Fibroblast of lung (primary cell): ENCODE data around the gene PANX3. TPM values are rescaled to one million over a fixed set of nuclear protein-coding genes. Genes with fewer than 3 reads are reported as not detected.

Experiments used
- DNase-seq, 2 donors: peaks; one replicate each; pipeline versions ENCODE4 v3.0.0 to v3.0.0-alpha.2; 2010; ENCODE audit warnings: low read depth in 2 of 2
- H2AFZ ChIP-seq: 2 replicates; pipeline ENCODE4 v1.5.1; 2012; ENCODE audit warnings: low read length, control low read depth, inconsistent platforms
- H3K27ac ChIP-seq: 2 replicates; pipeline ENCODE4 v1.5.1; 2011; ENCODE audit warnings: low read length, control low read depth; ENCODE audit not compliant: insufficient read depth
- H3K27me3 ChIP-seq: 2 replicates; pipeline ENCODE4 v1.5.1; 2011; ENCODE audit warnings: mild to moderate bottlenecking, low read length; ENCODE audit not compliant: control insufficient read depth, insufficient read depth
- H3K36me3 ChIP-seq: 2 replicates; pipeline ENCODE4 v1.5.1; 2011; ENCODE audit warnings: low read length; ENCODE audit not compliant: control insufficient read depth, insufficient read depth
- H3K4me1 ChIP-seq: 2 replicates; pipeline ENCODE4 v1.5.1; 2011; ENCODE audit warnings: low read length; ENCODE audit not compliant: control insufficient read depth, insufficient read depth; ENCODE audit errors: extremely low read depth
- H3K4me2 ChIP-seq: 2 replicates; pipeline ENCODE4 v1.5.1; 2011; ENCODE audit warnings: low read length, control low read depth; ENCODE audit not compliant: insufficient read depth; ENCODE audit errors: extremely low read depth
- H3K4me3 ChIP-seq, 4 experiments: fragments of 200-600 bp in 1 of 4; sonication (generic) in 1 of 4; replicated peaks in 1 of 4; 2 replicates each; pipeline ENCODE4 v1.5.1; 2011 to 2016; ENCODE audit warnings: low read length in 4 of 4, low read depth in 3 of 4, mild to moderate bottlenecking in 3 of 4, control low read depth in 2 of 4, inconsistent platforms in 1 of 4, mixed read lengths in 1 of 4; ENCODE audit not compliant: insufficient read depth in 1 of 4; ENCODE audit errors: control extremely low read depth in 1 of 4
- H3K79me2 ChIP-seq: 2 replicates; pipeline ENCODE4 v1.5.1; 2012; ENCODE audit warnings: mild to moderate bottlenecking, low read length, inconsistent platforms; ENCODE audit not compliant: control insufficient read depth, insufficient read depth
- H3K9ac ChIP-seq: 2 replicates; pipeline ENCODE4 v1.5.1; 2011; ENCODE audit warnings: mild to moderate bottlenecking, low read length, control low read depth; ENCODE audit not compliant: insufficient read depth
- H3K9me3 ChIP-seq: 2 replicates; pipeline ENCODE4 v1.5.1; 2012; ENCODE audit warnings: low read depth, low read length; ENCODE audit not compliant: control insufficient read depth, insufficient read depth
- H4K20me1 ChIP-seq: 2 replicates; pipeline ENCODE4 v1.5.1; 2011; ENCODE audit warnings: low read length; ENCODE audit not compliant: control insufficient read depth, insufficient read depth; ENCODE audit errors: extremely low read depth
- CTCF ChIP-seq, 2 donors: IDR thresholded peaks in 1 of 2; conservative IDR thresholded peaks in 1 of 2; 1 replicate in 1 of 2; 2 replicates in 1 of 2; pipeline ENCODE4 v1.5.1; 2011 to 2012; ENCODE audit warnings: low read length in 2 of 2, control low read depth in 1 of 2, inconsistent platforms in 1 of 2, low read depth in 1 of 2, mild to moderate bottlenecking in 1 of 2
- EZH2 ChIP-seq: IDR thresholded peaks from 2 replicates; pipeline ENCODE4 v1.5.1; 2012; ENCODE audit warnings: low read length, control low read depth, mild to moderate bottlenecking; ENCODE audit errors: missing control alignments
- polyA plus RNA-seq, 2 donors: library from polyadenylated mRNA; depleted of rRNA in 1 of 2; stranded (reverse) in 1 of 2; unstranded in 1 of 2; fragments of >200 nt; gene quantifications; 2 replicates each; pipeline ENCODE4 v1.2.1, GENCODE V29; 2011 to 2012; ENCODE audit warnings: missing spikeins in 1 of 2
- total RNA-seq: library from RNA; depleted of rRNA; stranded (reverse); fragments of >200 nt; gene quantifications from 2 replicates; pipeline ENCODE4 v1.2.1, GENCODE V29; 2014

Gene PANX3
- total and polyA plus RNA-seq, 2 donors (not counting 1 experiment from before 2014, with no cell fraction given) = not detected

GRCh38 chr11:124623861-124624525 is 12.8 kb downstream of the PANX3 start:
- Histone ChIP-seq H3K36me3 (peaks cover 7% of the 10 kb centered on the region), H3K4me2 (peak overlapping the region; percentile 98), H3K4me3 (peak overlapping the region; percentile 84 to 98 (median 91)), H4K20me1 (no peaks in the 10 kb centered on the region), H3K4me1 (no peaks in the 10 kb centered on the region), H3K79me2 (peaks cover 28% of the 10 kb centered on the region), H3K27ac (peak overlapping the region; percentile 96), H3K9me3 (no peaks in the 10 kb centered on the region), H3K27me3 (peaks cover 2% of the 10 kb centered on the region), H3K9ac (no peak overlapping the region), H2AFZ (no peak overlapping the region)
- peak; percentile 17 to 42 for DNase-seq
- TF ChIP-seq EZH2 (no peak), CTCF (conservative IDR thresholded peaks at IDR 0.05 in 1 of 2, IDR thresholded peaks at IDR 0.05 in 1 of 2; ENCODE audit: low read depth in 1 of 2, low read length in 2 of 2) (no peak)

GRCh38 chr11:124625504-124626168 is 14.4 kb downstream of the PANX3 start:
- Histone ChIP-seq H3K27ac (no peak overlapping the region), H3K9me3 (no peaks in the 10 kb centered on the region), H3K4me1 (no peaks in the 10 kb centered on the region), H3K79me2 (peaks cover 28% of the 10 kb centered on the region), H3K36me3 (peaks cover 7% of the 10 kb centered on the region), H3K27me3 (peaks cover 2% of the 10 kb centered on the region), H3K9ac (no peak overlapping the region), H3K4me2 (no peak overlapping the region), H3K4me3 (no peak overlapping the region), H2AFZ (no peak overlapping the region), H4K20me1 (no peaks in the 10 kb centered on the region)
- TF ChIP-seq CTCF (conservative IDR thresholded peaks at IDR 0.05 in 1 of 2, IDR thresholded peaks at IDR 0.05 in 1 of 2; ENCODE audit: low read depth in 1 of 2, low read length in 2 of 2) = no peak
- TF ChIP-seq EZH2 = no peak
- DNase-seq = no peak

- Histone ChIP-seq H3K4me1 (no peaks in the 10 kb centered on the region), H3K4me2 (no peak overlapping the region), H3K79me2 (peaks cover 28% of the 10 kb centered on the region), H3K9me3 (no peaks in the 10 kb centered on the region), H3K36me3 (peaks cover 9% of the 10 kb centered on the region), H3K9ac (no peak overlapping the region), H2AFZ (no peak overlapping the region), H3K27me3 (no peaks in the 10 kb centered on the region), H3K4me3 (no peak overlapping the region), H3K27ac (no peak overlapping the region), H4K20me1 (no peaks in the 10 kb centered on the region)
- TF ChIP-seq CTCF (conservative IDR thresholded peaks at IDR 0.05 in 1 of 2, IDR thresholded peaks at IDR 0.05 in 1 of 2; ENCODE audit: low read depth in 1 of 2, low read length in 2 of 2) (no peak), EZH2 (no peak)
- DNase-seq = no peak
Observed at GRCh38 chr11:124627546-124627945, 16.3 kb downstream of the PANX3 start.
